CD4-positive, alpha-beta T cell treated with Interleukin-1 beta for 1 hour (primary cell): ENCODE measurements around the gene MYL3.

ENCODE experiments used
- DNase-seq, 2 donors: peaks; one replicate each; pipeline ENCODE4 v3.0.0-alpha.2; 2020 to 2022

Gene MYL3

DNA sequence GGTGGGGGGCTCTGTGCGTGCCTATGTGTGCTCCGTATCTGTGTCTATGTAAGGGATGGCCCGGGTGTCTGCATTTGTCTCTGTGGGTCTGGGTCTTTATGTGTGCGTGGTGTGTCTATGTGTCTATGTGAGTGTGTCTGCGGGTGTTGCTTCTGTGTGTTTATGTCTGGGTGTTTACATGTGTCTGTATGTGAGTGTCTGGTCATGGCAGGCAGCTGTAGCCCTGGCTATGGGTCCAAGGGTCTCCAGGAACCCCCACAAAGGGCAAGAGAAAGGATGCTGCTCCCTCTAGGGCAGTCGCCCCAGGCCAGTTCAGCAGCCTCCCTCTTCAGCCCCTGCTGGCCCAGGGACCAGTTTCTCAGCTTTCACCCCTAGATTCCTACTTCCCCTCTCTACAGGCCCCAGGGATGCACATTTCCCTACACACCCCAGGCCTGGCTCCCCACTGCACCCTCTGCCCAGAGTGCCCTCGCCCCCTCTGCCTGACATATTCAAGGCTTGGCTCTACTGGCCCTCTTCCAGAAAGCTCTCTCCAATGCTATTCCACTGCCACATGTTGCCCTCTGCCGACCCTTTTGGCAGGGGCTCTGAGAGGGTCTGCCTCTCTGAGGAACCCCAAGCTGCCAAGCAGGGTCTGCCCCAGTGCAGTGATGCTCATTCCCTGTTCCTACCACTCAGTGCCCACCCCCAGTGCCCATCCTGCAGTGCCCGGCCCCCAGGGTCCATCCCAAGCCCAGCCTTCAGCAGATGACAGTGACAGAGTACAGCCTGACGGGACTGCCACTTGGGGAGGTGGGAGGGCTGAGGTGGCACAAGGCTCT, 1.0 kb upstream of the MYL3 start:
- no peak for DNase-seq

DNA sequence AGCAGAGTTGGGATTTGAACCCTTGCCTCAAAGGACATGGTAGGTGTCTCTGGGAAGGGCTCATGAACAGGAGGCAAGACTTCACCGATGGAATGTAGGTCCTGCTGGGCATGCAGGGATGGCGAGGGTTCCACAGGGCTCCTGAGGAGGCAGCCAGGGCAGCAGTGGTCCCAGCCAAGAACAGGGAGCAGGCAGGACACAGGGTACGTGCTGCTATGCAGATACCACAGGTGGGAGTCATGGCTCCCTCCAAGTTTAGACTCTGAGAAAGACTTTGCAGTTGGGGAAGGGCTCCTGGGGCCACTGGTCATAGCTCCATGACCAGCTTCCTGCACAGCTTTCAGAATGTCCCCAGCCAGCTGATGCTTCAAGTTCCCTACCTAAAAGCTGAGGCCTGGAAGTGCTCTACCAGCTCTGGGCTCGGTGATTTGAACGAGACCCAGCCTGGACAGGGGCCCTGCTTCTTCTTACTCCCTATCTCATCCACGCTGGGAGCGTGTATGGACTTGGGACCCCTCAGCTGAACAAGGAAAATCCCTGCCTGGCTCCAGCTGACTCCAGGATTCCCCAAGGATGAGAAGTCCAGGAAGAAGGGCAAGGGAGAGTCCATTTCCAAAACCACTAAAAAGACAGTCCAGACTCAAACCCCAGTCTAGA, 747 bp downstream of the MYL3 start:
- DNase-seq, result no peak

DNA sequence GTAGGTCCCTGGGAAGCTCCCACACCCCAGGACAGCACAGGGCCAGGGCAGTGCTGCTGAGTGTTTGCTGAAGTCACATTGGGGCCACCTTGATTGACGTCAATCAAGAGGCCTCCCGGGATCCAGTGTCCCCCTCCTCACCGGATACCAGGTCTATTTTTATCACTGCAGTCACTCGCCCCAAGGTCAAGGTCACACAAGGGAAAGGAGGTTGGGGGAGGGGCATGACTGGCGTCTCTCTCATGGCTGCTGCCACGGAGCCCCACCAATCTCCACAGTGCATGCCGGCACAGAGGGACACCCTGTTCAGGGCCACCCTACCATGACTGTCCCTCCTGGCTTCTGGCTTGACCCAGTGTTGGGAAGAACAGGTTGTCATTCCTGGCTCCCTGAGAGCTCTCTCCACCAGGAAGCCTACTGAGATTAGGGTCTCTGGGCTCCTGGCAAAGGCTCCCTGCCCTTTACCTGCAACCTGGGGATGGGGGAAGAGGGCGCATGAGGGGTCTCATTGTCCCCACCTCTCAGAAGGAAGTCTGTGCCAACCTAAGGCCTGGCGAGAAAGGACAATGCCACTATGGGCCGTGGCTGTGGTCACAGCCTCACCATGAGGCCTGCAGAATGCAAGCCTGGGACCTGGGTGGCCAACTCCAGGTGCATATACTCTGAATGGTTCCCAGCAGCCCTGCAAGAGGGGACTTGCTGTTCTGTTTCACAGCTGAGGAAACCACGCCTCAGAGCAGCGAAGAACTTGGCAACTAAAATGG, 1.5 kb downstream of the MYL3 start:
- DNase-seq, result no peak

DNA sequence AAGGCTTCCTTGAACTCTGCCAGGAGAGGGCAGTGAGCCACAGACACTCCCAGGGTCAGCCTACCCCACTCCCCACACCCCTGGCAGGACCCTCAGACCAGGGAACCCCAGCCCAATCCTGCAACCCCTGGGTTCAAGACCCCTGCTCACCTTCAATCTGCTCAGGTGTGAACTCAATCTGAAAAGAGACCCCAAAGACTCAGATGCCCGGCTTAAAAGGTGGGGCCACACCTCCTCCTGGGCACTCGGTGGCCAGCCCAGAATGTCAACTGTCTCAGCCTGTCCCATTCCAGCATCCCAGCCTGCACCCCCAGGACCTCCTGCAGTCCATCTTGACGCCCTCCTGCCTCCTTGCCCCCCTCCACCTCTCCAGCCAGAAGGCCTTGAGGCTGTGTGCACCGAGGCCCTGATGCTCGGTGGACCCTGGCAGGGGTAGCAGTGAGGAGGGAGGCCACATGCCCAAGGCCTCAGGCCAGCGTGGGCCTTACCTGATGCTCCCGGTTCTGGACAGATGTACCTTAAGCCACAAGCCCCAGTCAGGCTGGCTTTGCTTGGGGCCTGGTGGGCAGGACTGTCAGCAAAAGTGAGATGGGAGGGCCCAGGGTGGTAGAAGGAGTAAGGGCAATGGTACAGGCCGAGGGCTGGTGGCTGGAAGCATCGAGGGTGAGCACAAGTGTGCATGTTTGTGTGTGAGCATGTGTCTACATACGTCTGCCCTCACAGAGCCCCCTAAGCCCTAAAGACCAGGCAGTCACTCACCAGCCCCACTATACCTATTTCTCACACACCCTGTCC, 2.2 kb downstream of the MYL3 start:
- no peak for DNase-seq

DNA sequence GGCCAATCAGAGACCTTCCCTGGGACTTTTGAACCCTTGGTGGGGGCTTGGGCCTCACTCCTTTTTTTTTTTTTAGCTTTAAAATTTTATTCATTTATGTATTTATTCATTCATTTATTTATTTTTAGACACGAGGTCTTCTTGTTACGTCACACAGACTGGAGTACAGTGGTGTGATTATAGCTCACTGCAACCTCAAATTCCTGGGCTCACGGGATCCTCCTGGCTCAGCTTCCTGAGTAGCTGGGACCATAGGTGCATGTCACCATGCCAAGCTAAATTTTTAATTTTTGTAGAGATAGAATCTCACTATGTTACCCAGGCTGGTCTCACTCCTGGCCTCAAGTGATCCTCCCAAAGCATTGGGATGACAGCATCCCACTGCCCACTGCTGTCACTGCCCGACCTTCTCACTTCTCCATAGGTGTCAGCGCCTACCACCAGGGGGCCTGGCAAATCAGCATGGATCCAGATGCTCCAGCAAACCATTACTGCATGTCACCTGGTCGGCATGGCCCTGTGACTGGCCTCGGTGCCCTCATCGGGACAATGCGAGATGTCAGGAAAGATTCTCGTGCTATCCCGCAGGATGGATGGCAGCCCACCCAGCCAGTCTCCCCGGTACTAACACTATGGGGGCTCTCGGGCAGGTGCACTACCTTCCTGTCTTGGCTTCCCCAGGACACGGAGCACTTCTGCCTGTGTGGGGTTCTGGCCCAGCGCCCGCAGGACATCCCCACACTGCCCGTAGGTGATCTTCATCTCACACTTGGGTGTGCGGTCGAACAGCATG, 3.0 kb downstream of the MYL3 start:
- no peak for DNase-seq

DNA sequence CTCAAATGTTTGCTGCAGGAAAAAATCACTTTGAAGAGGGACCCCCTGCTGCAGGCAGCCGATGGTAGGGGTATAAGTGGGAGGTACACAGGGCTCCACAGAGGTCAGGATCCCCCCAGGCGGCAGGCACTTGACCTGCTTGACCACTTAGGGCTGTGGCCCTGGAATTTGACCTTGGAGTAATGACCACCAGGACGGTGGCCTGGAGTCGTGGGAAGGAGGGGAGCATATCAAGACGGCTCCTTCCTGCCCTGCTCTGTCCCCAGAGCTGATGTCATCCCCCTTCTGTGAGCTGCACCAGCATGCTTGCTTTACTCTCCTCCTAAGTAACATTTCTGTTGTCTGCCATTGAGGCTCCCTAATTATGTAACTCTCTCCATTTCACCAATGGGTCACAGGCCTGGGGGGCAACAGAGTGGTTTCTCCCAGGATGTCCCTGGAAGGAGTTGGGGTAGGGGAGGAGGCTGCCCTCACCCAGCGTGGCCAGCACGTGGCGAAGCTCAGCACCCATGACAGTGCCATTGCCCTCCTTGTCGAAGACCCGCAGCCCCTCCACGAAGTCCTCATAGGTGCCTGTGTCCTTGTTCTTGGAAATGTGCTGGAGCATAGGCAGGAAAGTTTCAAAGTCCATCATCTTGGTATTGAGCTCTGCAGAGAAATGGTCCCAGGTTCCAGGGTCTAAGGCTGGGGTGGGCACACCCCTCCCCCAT, 4.1 kb downstream of the MYL3 start:
- DNase-seq, result no peak

DNA sequence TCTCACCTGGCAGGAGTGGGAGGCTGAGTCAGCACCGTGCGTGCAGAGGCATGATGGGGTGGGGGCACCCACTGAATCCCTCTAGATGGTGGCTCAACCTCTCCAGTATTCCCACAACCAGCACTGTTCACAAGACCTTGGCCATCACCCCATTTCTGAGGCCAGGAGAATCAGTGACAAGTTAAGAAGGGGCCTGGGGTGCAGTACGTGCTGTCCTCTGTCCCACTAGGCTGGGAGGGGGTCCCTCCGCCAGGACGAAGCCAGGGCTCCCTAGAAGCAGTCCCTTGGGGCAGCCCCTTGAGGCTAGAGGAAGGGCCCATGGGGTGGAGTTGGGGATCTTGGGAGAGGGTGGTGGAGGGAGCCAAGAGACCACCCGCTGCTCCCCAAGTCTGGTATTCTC, 4.8 kb downstream of the MYL3 start:
- no peak for DNase-seq

DNA sequence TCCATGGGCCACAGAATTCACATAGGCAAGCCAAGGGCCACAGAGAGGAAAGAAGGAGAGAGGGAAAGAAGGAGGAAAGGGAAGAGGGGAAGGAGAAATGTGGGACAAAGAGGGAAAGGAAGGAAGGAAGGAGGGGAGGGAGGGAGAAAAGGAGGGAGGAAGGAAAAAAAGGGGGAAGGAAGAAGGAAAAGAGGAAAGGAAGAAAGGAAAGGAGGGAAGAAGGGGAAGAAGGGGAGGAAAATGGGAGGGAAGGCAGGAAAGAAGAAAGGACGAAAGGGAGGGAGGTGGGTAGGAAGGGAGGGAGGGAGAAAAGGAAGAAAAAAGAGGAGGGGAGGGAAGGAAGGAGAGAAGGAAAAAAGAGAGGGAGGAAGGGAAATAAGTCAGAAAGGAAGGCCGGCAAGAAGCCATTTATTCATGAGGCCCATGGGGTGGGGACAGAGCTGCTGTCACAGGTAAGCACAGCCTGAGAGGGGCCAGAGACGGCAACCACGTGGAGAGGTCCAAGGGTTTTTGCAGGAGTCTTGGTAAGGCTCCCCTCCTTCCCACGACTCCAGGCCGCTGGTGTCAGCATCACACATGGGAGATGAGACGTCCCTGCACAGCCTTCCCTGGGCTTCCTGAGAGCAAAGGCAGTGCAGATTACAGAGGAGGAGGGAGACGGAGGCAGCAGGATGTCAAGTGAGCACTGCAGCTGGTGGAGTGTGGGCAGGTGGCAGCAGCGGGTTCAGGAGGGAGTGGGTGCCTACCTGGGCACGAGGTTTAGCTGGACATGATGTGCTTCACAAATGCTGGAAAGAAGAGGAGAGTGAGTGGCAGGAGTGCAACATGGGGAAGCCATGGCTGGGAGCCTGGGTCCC, 5.5 kb downstream of the MYL3 start:
- DNase-seq, result no peak

DNA sequence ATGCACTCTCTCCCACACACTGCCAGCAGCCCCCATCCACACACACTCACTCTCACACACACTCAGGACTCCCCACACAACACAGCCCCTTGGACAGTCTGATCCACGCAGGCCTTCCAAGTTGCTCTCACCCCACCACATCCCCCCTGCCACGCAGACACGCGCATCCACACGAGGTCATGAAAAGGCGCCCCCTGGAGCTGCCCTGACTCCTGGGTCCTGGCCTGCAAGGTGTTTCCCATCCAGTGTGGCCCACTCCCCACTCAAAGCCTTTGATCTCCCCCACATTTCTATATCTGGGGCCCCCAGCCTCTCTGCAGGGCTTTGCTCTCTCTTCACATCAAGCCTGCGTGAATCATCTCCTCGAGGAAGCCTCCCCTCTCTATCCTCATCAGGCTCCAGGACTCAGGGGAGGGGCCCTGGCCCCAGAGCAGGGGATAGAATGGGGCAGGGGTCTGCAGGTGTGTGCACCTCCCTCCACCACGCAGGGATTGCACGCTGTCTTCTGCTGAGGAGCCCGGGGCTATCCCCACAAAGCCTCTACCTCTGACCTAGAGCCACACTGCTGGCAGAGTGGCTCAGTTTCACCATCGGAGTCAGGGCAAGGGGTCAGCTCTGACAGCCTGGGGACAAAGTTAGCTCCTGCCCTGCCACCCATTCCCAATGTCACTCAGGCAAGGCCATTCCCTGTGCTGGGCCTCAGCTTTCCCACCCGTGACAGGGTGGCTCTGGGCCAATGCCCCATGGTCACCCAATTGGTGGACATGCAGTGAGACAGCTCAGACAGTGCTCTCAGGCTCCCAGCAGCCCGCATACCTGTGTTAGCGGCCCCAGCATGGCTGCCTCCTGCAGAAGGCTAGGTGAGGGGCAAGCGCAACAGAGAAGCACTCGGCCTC, 6.4 kb downstream of the MYL3 start:
- no peak for DNase-seq

DNA sequence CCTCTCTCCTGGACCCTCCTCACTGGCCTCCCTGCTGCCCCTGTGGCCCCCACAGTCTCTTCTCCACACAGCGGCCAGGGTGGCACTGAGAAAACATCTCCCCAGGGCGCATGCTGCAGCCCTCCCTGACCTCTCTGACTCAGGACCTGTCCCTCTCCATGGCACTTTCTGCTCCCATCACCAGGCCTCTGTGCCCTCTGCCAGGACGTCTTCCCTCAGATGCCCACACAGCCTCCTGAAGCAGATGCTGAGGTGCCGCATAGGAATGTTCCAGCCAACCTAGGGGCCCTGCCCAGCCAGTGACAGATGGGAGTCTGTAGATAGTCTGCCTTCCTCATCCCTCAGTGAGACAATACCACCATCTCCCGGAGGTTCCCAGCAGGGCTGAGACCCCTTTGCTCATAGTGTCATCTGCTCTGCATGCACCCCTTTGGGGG, 8.7 kb downstream of the MYL3 start:
- DNase-seq, result no peak

DNA sequence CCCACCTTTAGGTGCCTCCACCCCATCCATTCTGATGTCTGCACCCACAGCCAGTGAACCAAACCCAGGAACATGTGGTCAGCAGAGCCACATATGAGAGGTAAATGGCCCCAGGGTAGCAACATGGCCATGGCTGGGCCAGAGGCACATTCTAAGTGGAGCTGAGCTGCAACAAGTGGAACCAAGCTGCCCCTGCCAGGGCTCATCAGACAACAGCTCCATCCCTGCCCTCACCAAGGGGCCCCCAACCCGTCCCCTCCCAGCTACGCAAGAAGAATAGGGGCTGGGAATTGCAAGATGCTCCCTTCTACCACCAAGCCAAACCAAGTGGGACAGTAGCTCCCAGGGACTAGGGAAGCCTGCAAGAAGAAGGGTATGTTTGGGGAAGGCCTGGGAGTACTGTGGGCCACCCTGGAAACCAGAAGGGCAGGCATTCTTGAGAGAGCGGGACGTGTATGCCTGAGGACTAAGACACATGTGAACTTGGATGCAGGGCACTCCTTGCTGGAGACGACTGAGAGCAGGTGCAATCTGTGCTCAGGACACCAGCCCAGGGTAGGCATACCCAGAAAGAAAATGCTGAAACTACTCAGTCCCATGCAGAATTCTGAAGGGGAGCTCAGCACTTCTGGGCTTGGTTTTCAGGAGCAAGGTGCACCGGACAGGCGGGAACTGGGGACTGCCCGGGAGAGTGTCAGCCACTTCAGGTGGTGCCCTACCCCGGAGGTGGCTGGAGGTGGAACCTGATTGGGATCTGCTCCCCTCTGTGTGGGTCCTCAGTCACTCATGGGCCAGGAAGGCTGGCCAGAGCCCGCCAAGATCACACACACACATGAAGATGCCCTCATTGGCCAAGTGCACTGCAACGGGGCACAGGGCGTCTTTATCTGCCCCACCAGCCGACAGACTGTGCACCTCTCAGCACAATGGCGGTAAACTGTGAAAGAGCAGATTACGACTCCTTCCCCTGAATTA, 9.5 kb downstream of the MYL3 start:
- no peak for DNase-seq

DNA sequence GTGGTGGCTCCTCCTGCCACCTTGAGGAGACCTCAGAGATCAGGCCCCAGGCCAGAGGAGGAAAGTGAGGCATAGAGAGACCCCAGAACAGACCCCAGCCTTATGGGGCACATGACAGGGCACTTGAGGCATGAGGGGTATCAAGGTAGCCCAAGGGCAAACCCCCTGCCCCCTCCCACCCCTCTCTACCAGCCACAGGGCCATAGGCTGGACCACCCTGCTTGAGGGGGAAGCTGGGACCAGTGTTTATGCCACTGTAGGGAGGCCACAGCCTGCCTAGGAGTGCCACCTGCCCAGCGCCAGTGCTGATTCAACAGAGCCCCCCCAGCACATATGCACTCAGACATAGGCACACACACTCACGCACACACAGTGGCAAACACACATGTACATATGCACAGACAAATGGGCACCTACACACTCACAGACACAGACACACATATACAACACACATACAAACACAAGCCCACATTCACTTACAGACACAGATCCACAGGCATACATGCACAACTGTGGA, 10.3 kb downstream of the MYL3 start:
- DNase-seq, result no peak

DNA sequence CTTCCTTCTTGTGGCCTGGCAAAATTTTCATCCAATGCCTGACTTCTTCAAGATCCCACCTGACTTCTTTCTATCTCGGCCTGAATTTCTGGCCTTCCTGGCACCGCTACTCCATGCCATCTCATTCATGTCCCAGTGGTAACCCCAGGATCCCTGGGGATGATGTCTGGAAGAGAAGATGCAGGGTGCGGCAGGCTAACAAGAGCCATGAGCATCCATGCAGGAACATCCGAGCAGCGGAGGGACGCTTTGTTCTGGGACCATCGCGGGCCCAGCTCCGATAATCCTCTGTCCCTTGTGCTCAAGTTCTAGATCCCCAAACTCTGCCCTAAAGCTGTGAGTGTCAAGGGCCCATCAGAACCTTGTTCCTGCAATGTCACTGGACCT, 10.9 kb downstream of the MYL3 start:
- no peak for DNase-seq

DNA sequence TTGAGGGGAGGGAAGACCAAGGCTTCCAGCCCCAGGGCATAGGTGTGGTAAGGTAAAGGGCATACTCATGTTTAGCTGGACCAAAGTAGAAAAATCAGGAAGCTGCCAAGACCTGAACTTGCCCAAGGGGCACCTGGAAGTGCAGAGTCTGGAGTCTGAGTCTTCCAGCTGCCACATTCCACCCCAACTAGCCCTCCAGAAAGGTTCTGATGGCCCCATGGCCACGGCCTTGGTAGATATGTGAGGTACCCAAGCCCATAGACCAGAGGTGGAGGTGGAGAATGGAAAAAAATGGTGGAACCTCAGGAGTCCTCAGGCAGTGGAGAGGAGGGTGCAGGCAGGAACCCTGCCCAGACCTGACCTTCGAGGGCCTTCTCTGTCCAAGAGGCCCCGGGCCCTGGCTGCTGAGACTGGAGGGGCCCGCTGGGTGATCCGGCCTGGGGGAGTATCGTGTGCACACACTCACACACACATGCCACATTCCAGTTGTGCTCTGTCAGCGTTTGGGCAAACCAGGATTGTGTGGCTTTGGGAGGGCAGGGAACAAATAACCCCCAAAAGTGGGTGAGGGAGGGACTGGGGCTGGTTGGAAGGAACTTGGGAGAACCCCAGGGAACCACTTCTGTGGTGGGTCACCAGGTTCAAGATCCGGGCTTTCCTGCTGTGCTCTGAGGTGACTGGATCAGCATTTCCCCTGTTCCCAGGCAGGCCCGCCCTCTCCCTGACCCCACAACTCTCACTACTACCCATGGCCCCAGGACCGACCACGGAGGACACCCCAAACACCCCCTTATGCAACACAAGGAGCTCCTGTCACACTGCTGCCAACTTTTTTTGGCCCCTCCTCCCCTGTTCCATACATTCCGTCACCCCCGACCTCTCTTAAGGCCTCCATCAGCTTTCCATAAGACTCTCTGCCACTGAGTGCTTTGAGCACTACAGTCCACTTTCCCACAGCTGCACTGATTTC, 11.6 kb downstream of the MYL3 start:
- DNase-seq, result no peak

DNA sequence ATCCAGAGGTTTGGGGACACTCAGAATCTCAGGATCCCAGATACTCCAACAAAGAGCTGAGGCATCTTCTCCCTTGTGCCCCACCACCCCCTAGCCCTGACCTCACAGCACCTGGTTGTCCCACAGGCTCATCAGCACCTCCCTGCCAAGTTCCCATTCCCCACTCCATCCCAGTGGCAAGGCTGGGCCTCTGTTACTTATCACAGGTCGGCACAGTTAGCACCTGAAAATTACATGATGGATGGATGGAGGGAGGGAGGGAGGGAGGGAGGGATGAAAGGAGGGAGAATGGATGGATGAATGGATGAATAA, 12.8 kb downstream of the MYL3 start:
- DNase-seq, result no peak

DNA sequence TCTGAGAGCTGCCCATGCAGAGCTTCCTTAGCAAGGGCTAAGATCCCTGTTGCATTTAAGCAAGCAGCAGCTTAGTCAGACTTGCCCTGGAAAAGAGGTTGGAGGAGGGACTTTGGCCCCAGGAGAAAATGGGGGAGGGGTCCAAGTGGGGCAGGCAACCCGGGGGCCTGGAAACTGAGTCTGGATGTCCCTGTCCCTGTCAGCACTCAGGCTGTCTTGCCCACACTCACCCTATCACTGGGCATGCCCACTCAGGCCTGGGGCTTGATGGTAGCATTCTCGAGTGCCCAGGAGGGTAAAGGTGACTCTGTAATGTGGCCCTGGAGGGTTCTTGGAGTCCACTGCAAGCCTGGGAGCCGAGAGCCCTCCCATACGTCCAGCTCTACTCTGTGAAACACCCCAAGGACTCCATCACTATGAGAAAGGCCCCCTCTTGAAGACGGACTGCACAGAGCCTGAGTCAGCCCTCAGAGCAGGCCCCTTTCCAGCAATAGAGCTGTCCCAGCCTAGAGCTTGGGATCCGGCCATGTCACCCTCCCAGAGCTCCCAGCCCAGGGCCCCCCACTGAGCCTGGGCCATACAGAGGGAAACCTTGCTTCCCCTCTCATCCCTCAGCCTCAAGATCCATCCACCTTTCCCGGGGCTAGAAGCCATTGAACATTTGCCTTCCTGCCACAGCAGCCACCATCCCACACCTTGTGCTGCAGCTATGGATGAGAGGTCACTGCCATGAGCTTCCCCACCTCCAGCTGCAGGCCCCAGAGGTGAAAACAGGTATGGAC, 13.4 kb downstream of the MYL3 start:
- DNase-seq, result no peak
